Stimulated activated CD4-positive, alpha-beta T cell treated with anti-CD3 and anti-CD28 coated beads, Interleukin-2, amount 100 ng/mL, for 4 hours (primary cell): ENCODE measurements around the gene CRB2.
"Not testable (repeated sequence)": the region's sequence is repeated elsewhere in the genome, so short reads cannot be mapped to it uniquely, and the experiment has no call there.

Source experiments
- DNase-seq: peaks from one replicate; pipeline ENCODE4 v3.0.0-alpha.2; 2020; ENCODE audit warnings: low read depth

Gene CRB2

DNA sequence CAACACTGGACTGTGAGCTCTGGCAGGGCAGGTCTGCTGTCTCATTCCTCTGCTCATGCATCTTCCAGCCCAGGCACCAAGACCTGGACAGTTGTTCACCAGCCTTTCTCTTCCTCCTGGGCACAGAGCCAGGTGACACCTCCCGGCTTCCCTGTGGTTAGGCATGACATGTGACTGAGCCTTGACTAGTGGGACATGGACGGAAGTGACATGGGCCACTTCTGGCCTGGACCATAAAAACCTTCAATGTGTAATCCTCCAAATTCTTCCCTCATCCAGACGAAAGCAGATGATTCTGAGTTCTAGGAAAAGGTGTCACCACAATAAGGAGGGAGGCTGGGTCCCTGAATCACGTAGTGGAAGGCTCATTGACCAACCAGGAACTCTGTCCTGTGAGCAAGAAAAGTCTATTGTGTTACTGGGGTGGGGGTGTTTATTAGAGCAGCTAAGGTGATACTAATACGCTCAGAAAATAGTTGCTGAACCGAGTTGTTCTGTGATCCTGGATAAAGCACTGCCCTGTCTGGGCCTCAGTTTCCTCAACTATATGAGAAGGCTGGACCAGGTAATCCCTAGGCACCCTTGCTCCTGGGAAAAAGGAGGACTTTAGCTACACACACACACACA lies 26.6 kb upstream of the CRB2 start:
- DNase-seq: no peak

DNA sequence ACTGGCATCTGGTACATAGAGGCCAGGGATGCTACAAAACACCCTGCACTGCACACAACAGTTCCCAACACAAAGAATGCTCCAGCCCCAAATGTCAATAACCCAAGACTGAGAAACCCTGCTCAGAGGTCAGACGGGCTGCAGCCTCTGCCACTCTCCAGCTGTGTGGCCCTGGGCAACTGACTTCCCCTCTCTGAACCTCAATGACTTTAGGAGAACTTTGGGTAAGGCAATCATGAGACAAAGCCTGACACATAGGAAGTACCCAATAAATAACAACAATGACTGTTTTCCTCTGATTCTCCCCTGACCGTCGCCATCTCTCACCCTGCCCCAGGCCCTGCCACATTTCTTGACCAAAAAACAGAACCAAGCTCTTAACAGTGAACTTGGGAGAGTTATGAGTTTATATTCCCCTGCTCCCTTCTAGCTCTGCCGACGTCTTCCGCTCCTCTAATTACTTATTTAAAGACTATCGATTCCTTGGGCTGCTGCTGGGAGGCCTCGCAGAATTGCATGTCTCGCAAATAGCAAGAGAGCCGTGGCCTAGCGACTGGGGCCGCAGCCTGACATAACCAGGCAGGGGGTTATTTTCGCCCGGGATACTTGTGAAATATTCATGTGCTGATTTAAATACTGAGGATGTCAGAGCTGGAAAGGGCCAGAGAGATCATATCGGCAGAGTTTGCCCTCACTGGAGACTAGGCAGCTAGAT lies 24.5 kb upstream of the CRB2 start:
- no peak for DNase-seq

DNA sequence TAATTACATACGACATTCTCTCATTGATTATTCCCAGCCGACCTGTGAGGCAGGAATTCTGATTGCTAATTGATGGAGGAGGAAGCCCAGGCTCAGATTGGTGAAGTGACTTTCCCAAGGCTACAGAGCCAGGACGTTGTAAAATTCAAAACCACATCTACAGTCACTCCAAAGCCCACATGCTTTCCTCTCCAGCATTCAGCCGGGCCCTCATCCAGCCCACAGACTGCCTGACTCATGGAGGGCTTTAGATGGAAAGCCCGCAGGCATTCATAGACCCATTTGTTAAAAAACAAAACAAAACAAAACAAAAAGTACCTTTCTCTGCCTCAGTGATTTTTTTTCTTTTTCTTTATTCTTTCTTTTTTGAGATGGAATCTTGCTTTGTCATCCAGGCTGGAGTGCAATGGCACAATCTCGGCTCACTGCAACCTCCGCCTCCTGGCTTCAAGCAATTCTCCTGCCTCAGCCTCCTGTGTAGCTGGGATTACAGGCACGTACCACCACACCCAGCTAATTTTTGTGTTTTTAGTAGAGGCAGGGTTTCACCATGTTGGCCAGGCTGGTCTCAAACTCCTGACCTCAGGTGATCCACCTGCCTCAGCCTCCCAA lies 22.8 kb upstream of the CRB2 start:
- not testable (repeated sequence) for DNase-seq

DNA sequence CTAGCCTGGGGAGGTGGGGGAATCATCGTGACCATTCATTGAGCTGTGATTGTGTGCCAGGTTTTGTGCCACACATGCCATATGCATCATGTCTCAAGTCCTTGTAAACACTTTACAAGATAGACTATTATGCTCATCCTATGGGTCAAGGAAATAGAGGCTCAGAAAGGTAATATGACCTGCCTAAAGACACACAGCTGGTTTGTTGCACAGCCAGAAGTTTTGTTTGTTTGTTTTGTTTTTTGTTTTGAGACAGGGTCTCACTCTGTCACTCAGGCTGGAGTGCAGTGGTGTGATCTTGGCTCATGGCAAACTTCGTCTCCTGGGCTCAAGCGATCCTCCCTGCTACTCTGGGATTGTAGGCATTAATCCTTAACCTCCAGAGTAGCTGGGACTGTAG lies 21.4 kb upstream of the CRB2 start:
- DNase-seq: no peak

DNA sequence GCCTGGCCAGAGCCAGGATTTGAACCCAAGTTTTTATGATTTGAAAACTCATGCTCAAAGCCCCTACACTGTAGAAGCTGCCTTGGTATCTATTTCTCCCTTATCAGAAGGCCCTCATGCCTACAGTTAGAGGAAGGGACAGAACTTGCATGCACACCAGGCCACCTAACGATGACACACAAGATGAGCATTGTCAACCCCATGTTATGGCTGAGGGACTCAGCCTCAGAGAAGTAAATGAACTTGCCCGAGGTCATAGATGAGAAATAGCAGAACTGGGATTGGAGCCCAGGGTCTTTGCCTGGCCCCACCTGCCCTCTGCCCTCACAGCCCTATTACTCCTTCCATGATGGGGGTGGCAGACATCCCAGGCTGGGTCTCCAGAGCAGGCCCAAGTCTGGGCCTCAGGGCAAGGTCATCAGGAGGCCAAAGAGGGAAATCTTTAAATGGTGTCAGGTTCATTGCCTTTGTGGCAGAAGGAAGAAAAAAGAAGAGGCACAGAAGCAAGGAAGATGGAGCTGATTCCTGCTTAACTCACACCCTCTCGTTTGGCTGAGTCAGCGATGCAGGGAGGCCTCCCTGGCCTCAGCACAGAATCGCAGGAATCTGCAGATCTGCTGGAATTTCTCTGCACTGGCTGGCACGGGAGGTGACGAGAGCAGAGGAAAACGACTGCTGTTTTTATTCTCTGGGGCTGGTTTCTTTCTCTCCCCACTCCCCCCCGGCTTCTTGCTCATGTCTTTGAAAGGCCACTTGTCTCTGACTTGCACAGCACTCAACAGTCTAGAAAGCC lies 20.6 kb upstream of the CRB2 start:
- DNase-seq: no peak

DNA sequence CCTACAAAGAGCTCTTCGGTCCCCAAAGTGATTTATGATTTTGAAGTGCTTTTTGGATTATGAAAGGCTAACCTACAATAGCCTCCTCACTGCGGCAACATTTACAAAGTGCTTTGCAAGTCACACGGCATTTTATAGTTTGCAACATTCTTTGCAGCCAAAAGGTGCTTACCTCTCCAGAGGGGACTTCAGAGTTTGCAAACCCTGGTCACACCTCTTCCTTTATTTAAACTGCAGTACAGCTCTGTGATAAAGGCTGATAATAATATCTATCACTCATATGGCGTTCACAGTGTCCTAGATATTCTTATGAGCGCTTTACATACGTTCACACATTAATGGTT lies 20.0 kb upstream of the CRB2 start:
- no peak for DNase-seq

DNA sequence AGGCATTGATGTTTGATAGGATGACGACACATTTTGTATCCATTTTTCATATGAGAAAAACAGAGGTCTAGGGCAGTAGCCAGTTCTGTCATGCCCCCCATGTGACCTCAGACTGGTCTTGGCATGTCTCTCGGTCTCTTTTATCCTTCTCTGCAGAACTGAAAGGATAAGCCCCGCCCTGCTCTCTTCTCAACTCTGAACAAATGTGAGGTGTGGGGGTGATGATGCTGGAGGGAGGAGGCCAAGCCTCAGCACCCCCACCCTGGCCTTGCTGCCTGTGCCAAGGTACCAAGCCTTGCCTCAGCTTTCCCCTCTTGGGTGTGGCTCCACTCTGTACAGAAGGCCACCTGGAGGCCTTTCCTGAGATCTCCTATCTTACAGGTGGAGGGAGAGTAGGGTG lies 19.5 kb upstream of the CRB2 start:
- DNase-seq: no peak

DNA sequence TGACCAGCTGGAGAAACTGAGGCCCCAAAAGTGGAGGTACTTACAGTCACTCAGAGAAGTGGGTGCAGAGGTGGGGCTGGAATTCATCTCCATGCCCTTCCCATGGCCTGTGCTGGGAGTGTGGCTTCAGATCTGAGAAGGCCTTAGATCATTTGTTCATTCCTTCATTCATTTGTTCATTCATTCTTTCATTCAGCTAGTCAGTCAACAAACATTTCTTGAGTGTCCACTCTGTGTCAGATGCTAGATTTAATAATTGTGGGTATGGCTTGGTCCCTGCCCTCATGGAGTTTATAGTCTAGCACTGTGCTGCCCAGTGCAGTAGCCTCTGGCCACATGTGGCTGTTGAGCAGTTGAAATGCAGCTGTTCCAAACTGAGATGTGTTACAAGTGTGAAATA lies 19.0 kb upstream of the CRB2 start:
- DNase-seq: no peak

DNA sequence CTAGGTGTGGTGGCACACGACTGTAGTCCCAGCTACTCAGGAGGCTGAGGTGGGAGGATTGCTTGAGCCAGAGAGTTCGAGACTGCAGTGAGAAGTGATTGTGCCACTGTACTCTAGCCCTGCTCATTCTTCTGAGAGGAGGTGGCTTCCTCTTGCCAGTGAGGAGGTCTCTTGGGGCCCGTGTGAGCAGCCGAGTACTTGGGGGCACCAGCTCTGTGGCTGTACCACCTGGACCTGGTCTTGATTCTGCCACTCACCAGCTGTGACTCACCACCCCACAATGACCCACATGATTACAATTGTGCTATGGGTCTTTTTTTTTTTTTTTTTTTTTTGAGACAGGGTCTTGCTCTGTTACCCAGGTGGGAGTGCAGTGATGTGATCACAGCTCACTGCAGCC lies 18.0 kb upstream of the CRB2 start:
- DNase-seq: no peak

DNA sequence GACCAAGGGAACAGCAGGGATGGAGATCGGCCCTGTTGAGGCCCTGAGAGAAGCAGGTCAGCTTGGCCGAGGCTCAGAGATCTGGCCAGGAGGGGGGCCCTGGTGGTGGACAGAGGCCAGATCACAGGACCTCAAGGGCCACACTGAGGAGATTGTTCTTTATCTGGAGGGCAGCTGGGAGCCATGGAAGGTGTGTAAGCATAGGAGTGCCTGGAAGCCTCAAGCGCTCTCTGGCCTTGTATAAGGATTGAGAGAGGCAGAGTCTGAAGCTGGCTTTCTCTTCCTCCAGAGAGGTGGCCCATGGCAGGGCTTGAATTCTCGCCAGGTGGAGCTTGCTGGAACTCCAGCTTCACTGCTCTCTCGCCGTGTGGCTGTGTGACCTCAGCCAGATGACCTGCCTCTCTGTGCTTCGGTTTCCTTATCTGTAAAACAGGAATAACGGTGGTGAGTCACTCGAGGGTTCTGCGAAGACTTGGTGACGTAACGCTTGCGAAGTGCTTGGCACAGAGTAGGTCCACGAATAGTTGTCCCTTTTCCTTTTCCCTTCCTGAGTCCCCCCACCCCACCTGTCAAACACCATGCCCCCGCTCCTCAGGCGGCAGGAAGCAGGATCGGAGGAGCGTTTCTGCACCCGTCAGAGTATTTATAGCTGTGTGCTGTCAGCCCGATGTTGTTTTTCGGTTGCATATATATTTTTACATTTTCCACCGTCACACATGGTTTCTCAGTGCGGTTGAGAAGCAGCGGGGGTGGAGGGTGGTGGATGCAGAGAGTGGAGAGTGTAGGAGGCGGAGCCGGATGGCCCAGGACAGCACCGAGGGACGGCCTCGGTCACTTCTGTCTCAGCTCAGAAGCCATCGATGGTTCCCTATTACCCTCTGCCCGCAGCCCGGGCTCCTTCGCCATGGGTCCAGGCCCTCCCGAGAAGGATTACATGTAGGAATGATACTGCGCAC lies 17.0 kb upstream of the CRB2 start:
- peak; percentile 46 for DNase-seq

DNA sequence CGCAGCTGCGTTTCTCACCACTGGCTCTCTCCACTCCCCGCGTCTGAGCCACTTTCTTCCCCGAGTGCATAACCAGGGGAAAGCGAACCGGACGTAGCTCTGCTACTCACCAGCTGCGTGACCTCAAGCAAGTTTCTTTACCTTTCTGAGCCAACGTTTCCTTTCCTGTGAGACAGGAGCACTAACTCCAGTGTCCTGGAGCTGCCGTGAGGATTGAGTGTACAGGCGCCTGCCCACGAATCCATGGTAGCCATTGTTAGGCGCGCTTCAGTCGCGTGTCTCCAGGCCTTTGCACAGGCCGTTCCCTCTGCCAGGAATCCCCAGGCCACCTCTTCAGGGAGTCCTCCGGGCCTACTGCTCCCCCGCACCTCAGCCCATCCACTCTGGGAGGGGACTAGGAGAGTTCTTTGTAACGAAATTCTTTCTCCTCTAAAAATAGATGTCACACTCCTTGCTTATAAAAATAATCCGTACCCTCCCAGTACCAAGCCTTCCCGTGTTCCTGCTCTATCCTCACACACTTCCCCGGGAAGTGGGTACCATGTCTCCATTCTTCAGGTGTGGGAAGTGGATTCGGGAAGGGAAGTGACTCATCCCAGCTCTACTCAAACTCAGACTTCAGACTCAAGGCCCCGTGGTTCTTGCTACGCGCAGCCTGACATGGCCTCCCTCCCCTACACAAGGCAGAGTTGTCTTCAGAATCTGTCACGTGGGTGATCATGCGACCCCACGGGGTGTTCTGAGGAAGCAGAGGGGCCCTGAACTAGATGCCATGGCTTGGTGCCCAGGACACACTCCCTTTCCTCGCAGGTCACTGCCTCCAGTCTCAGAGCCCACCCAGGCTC lies 16.1 kb upstream of the CRB2 start:
- DNase-seq: peak; percentile 22

DNA sequence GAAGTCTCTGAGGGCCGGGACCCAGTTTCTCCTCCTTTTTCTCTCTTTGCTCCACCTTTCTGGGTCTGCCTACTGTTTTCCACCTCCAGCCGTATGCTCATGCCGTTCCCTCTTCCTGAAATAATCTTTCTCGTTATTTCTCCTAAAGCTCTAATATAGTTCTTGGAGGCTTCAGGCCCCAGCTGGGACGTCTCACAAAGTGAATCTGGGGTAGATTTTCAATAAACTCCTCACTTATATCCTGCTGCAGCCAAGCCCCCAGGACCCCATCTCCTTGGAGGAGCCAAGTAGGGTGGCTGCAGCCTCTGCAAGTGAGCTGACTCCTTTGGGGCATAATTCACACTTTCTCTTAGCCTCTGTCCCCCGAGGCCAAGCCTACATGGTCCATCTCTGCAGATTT lies 14.2 kb upstream of the CRB2 start:
- DNase-seq: no peak

DNA sequence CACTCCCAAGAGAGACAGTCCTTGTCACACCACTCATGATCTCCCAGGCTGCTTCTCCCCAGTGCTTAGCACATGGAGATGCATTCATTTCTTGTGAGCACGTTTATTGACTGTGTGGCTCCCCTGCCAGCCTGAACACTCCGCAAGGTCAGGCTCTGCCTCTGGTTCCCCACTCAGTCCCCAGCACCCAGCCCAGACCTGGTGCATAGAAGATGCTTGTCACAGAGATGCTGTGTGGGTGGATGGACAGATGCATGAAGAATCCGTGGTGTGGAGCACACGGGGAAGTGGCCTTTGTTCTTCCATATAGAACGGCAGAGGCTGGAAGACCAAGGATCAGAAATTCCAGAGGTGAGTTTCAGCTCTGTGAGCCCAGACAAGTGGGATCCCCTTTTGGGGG lies 13.8 kb upstream of the CRB2 start:
- no peak for DNase-seq

DNA sequence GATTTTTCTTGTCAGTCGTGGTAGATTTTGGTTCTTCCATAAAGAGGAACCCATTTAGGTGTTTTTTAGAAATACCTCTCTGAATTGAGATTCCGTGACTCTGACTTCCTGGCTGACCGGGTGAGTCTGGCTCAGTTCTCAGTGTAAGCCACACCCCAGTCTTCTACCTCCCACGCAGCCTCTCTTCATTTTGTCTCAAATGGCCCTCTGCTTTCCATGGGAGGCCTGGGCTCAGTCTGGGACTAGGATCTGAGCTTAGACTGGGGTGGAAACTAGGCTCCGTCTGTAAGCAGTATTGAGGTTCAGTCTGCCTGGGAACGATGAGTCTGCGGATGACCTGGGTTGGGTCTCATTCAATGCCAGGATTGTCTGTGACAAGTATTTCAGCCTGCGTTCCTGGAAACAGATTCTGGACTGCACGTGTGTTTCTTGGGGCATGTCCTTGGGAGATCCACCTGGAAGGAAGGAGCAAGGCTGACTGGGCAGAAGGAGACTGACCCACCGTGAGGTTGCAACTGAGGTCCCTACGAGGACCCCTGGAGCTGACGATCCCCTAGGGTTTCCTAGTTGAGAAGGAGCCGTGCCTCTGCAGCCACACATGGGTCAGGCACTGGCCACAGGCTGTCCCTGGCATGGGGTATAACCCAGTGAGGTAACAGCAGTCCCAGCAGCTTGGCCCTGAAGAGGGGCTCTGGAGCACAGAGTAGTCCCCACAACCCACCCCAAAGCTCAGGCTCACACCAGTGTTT lies 12.4 kb upstream of the CRB2 start:
- no peak for DNase-seq

DNA sequence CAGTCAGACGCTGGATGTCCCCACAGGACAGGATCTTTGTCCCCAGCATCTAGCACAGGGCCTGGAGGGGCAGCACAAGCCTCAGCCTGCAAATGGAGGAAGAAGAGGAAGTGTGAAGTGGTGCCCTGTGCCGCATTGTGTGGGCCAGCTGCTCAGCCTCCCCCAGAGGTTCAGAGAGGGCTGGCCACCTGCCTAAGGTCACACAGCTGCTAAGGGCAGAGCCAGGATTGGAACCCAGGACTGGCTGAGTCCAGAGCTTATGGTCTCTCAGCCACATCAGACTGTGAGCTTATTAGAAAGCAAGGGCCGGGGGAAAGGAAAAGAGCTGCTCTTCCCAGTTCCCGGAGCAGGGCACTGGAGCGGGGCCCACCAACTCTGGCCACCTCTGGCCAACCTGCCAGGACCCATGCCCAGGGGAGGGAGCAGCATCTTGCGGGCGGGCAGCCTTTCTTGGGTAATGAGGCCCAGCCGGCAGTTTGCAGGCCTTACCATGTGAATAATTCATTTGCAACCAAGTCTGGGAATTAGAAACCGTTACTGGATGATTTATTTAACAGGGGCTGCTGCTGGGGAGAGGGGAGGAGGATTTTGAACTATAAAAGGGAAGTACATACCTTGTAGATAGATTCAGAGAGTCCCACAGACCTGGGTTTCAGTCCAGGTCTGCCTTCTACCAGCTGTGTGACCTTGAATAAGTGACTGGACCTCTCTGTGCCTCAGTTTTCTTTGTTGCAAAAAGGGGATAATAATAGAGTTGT lies 11.6 kb upstream of the CRB2 start:
- DNase-seq: no peak

DNA sequence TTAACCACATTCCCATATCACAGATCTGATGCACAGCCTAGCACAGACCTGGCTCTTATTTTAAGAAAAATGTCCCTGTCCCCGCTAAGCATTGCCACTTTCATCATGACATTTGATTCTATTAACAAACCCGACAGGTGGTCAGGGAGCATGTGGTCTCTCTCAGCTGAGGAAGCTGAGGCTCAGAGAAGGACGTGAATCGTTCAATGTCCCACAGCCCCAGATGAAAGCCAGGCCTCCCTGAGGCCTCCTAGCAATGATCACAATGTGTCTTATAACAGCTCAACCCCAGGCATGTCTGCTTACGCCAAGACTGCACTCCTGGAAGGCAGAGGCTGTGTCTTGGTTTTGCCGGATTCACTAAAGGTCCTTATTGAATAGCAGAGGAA lies 10.4 kb upstream of the CRB2 start:
- DNase-seq: no peak

DNA sequence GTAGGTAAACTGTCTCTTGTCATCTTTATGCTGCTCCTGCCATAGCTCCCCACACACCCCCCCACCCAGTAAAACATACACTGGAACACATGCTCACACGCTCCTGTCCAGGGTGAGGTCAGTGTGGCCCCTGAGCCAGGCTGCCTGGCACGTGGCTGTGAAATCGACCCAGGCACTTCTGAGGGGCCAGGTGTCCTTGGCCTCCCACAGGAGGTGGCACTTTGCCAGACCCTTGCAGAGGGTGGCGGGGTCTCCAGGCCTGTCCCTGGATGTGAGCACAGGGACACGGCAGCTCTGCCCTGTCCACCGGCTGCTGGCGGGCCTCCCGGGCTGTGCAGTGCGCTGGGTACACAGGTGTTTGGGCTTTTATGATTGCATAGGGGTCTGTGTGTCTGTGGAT lies 10.0 kb upstream of the CRB2 start:
- no peak for DNase-seq

DNA sequence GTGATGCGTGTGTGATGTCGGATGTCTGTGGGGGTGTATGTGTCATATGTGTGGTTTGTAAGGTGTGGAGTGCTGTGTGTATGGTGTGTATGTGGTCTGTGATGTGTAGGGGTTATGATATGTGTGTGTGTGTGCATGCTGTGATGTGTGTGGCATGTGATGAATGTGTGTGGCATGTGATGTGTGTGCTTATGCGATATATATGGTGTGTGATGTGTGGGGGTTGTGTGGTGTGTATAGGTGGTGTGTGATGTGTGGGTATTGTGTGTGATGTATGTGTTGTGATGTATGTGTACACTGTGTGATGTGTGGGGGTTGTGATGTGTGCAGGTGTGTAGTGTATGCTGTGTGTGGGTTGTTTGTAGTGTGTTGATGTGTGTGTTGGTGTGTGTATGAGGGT lies 9.2 kb upstream of the CRB2 start:
- DNase-seq: no peak

DNA sequence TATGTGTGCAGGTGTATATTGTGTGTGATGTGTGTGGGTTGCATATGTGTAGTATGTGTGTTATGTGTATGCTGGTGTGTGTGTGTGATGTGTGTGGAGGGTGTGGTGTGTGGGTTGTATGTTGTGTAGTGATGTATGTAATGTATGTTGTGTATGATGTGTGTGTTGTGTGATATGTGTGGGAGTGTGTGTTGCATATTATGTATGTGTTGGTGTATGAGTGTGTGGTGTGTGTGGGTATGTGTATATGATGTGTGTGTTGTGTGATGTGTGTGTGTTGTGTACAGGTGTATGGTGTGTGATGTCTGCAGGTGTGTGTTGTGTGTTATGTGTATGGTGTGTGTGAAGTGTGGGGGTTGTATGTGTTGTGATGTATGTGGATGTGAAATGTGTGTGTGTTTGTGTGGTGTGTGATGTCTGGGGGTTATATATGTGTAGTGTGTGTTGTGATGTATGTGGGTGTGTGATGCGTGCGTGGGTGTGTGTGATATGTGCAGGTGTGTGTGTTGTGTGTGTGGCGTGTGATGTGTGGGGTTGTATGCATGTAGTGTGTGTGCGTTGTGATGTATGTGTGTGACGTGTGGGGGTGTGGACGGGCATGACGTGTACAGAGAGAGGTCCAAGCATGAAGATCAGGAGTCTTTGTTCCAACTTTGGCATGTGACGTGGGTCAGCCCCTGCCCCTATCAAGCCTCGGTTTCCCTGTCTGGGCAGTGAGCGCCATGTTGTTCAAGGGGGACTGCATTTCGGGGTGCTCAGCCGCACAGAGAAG lies 8.5 kb upstream of the CRB2 start:
- DNase-seq: no peak
